Germinal center (tissue), 1 donor: ENCODE data around the gene FRMD4A.

Source experiments
- DNase-seq: peaks from one replicate; pipeline ENCODE4 v3.0.0; 2012; ENCODE audit warnings: mixed read lengths, low spot score

Gene FRMD4A

GRCh38 chr10:13637894-13638293 is 692.8 kb downstream of the FRMD4A start:
- no peak for DNase-seq

GRCh38 chr10:13637303-13637856 is 693.3 kb downstream of the FRMD4A start:
- no peak for DNase-seq

GRCh38 chr10:13636776-13637175 is 693.9 kb downstream of the FRMD4A start:
- no peak for DNase-seq

GRCh38 chr10:13634207-13634606 is 696.5 kb downstream of the FRMD4A start:
- no peak for DNase-seq

GRCh38 chr10:13633689-13634088 is 697.0 kb downstream of the FRMD4A start:
- DNase-seq: no peak

GRCh38 chr10:13632884-13633440 is 697.8 kb downstream of the FRMD4A start:
- no peak for DNase-seq

- no peak for DNase-seq
Measured at GRCh38 chr10:13632440-13632839, 698.3 kb downstream of the FRMD4A start.

GRCh38 chr10:13631594-13631993 is 699.1 kb downstream of the FRMD4A start:
- DNase-seq: no peak

- DNase-seq: no peak
Measured at GRCh38 chr10:13630231-13630630, 700.5 kb downstream of the FRMD4A start.

- DNase-seq: no peak
Measured at GRCh38 chr10:13629116-13629515, 701.6 kb downstream of the FRMD4A start.

GRCh38 chr10:13628661-13629060 is 702.1 kb downstream of the FRMD4A start:
- no peak for DNase-seq

- no peak for DNase-seq
Measured at GRCh38 chr10:13627459-13628310, 703.0 kb downstream of the FRMD4A start.

- no peak for DNase-seq
Measured at GRCh38 chr10:13624630-13625029, 706.1 kb downstream of the FRMD4A start.

- no peak for DNase-seq
Measured at GRCh38 chr10:13621931-13622330, 708.8 kb downstream of the FRMD4A start.

GRCh38 chr10:13617116-13617515 is 713.6 kb downstream of the FRMD4A start:
- no peak for DNase-seq

- no peak for DNase-seq
Measured at GRCh38 chr10:13615650-13616300, 714.9 kb downstream of the FRMD4A start.

GRCh38 chr10:13614530-13615332 is 716.0 kb downstream of the FRMD4A start:
- DNase-seq: no peak

GRCh38 chr10:13613519-13613918 is 717.2 kb downstream of the FRMD4A start:
- no peak for DNase-seq

GRCh38 chr10:13612654-13613373 is 717.9 kb downstream of the FRMD4A start:
- no peak for DNase-seq

GRCh38 chr10:13608246-13608853 is 722.4 kb downstream of the FRMD4A start:
- no peak for DNase-seq
